ENCODE results near the gene WNT11.

WNT11 gene

DNA sequence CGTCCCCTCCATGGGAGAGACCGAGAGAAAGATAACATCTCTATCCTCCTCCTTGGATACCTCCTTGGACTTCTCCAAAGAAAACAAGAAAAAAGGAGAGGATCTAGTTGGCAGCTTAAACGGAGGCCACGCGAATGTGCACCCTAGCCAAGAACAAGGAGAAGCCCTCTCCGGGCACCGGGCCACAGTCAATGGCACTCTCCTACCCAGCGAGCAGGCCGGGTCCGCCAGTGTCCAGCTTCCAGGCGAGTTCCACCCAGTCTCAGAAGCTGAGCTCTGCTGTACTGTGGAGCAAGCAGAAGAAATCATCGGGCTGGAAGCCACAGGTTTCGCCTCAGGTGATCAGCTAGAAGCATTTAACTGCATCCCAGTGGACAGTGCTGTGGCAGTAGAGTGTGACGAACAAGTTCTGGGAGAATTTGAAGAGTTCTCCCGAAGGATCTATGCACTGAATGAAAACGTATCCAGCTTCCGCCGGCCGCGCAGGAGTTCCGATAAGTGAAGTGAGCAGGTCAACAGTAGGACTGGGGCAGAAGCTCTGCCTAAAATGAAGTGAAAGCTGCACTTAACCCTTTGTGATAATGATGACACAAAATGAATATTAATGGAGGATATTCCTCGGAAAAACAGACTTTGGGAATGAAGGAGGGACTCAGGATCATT is 65.3 kb downstream of the WNT11 start:
- no peak for TF ChIP-seq FOXP2 (optimal IDR thresholded peaks at IDR 0.05; ENCODE audit: borderline replicate concordance, extremely low read depth, extremely low read length, insufficient read depth)
- TF ChIP-seq TAF1 (IDR thresholded peaks at IDR 0.05; ENCODE audit: borderline replicate concordance, insufficient read depth, low read length) = no peak
- TF ChIP-seq, protein P1, sequence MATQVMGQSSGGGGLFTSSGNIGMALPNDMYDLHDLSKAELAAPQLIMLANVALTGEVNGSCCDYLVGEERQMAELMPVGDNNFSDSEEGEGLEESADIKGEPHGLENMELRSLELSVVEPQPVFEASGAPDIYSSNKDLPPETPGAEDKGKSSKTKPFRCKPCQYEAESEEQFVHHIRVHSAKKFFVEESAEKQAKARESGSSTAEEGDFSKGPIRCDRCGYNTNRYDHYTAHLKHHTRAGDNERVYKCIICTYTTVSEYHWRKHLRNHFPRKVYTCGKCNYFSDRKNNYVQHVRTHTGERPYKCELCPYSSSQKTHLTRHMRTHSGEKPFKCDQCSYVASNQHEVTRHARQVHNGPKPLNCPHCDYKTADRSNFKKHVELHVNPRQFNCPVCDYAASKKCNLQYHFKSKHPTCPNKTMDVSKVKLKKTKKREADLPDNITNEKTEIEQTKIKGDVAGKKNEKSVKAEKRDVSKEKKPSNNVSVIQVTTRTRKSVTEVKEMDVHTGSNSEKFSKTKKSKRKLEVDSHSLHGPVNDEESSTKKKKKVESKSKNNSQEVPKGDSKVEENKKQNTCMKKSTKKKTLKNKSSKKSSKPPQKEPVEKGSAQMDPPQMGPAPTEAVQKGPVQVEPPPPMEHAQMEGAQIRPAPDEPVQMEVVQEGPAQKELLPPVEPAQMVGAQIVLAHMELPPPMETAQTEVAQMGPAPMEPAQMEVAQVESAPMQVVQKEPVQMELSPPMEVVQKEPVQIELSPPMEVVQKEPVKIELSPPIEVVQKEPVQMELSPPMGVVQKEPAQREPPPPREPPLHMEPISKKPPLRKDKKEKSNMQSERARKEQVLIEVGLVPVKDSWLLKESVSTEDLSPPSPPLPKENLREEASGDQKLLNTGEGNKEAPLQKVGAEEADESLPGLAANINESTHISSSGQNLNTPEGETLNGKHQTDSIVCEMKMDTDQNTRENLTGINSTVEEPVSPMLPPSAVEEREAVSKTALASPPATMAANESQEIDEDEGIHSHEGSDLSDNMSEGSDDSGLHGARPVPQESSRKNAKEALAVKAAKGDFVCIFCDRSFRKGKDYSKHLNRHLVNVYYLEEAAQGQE (IDR thresholded peaks at IDR 0.05; ENCODE audit: insufficient read depth in 1 of 2, low read depth in 2 of 2, low read length in 2 of 2) = no peak
- no peak for TF ChIP-seq POLR2AphosphoS5 (IDR thresholded peaks at IDR 0.05; ENCODE audit: low read depth, low read length)
- no peak for TF ChIP-seq SIN3A (IDR thresholded peaks at IDR 0.05; ENCODE audit: borderline replicate concordance, insufficient read depth, low read length)

DNA sequence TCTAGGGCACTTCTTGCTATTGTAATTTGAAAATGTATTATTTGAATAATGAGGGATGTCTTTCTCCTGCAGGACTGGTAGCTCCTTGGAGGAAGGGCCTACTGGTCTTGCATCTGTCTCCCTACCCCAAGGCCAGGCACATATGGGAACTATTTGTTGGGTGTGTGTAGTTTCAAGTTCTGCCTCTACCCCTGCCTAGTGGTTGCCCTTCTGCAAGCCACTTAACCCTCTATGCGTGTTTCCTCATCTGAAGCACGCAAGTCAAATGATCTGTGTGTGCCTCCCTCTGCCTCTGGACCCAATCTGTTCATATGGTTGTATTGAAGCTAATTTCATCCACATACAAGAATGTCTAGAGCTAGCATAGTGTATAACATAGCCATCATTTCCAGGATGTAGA is 67.0 kb downstream of the WNT11 start:
- TF ChIP-seq SIN3A (IDR thresholded peaks at IDR 0.05; ENCODE audit: borderline replicate concordance, insufficient read depth, low read length) = no peak
- TF ChIP-seq TAF1 (IDR thresholded peaks at IDR 0.05; ENCODE audit: borderline replicate concordance, insufficient read depth, low read length) = no peak
- TF ChIP-seq, protein P1 (IDR thresholded peaks at IDR 0.05; ENCODE audit: insufficient read depth in 1 of 2, low read depth in 2 of 2, low read length in 2 of 2) = no peak
- no peak for TF ChIP-seq POLR2AphosphoS5 (IDR thresholded peaks at IDR 0.05; ENCODE audit: low read depth, low read length)

All from PFSK-1 (cell line).